ENCODE measurements around the gene DPP4.

DPP4 gene

DNA sequence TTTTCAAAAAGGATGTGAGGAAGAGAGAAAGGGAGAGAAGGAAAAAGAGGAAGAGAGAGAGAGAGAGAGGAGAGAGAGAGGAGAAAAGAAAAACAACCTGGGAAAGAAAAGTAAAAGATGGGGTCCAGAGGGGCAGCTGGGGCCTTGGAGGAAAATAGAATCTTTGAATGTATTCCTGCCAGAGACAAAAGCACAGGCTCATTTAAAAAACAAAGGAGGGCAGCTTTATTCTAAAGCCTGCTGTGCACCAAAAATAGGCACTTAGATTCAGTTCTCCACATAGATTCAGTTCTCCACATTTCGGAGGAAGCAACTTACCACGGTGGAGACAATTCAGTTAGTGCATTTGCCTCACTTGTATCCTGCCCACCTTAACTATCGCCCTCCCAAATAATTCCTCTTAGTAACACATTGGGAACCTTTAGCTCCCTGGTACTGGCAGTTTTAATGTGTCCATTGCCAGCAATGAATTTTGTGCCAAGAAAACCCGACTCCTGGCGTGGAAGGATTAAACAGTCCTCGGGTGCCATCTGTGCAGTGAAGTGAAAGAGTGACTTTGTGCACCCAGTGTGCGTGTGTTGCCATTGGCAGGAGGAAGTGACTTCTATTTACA is 71.3 kb downstream of the DPP4 start (continued):
- TF ChIP-seq, protein P1, sequence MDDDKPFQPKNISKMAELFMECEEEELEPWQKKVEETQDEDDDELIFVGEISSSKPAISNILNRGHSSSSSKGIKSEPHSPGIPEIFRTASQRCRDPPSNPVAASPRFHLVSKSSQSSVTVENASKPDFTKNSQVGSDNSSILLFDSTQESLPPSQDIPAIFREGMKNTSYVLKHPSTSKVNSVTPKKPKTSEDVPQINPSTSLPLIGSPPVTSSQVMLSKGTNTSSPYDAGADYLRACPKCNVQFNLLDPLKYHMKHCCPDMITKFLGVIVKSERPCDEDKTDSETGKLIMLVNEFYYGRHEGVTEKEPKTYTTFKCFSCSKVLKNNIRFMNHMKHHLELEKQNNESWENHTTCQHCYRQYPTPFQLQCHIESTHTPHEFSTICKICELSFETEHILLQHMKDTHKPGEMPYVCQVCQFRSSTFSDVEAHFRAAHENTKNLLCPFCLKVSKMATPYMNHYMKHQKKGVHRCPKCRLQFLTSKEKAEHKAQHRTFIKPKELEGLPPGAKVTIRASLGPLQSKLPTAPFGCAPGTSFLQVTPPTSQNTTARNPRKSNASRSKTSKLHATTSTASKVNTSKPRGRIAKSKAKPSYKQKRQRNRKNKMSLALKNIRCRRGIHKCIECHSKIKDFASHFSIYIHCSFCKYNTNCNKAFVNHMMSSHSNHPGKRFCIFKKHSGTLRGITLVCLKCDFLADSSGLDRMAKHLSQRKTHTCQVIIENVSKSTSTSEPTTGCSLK (tag by site-specific recombination; IDR thresholded peaks at IDR 0.05), result no peak
- TF ChIP-seq KLF1 (tag by site-specific recombination; IDR thresholded peaks at IDR 0.05) (no peak), ZNF558 (tag by site-specific recombination; IDR thresholded peaks at IDR 0.05) (no peak)

DNA sequence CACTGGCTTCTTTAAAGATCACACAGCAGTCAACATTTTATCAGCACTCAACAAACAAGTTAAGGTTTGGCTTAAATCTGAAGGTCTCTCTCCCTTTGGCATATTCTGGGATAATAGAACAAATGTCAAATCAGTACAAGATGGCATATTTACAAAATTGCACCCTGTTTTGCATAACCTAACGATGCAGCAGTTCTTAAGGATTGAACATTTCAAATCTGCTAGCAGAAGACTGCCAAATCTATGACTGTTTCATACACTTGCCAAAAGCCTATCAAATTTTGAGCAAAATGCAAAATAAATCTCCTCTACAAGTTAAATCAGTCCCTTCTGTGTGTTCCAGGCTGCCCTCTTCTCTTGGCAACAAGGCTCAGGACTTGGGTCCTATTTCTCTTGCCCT is 73.6 kb downstream of the DPP4 start:
- no peaks in the 10 kb centered on the region for H3K4me1 ChIP-seq (ENCODE audit: control insufficient read depth, insufficient read depth, low read length)
- no peaks in the 10 kb centered on the region for H3K9me3 ChIP-seq (ENCODE audit: control insufficient read depth, insufficient read depth, low read depth, low read length)
- no peak overlapping the region for H3K4me3 ChIP-seq (ENCODE audit: low read depth, low read length)
- TF ChIP-seq SALL2 (tag by site-specific recombination; IDR thresholded peaks at IDR 0.05; ENCODE audit: borderline replicate concordance) (no peak), ZNF670 (tag by site-specific recombination; IDR thresholded peaks at IDR 0.05; ENCODE audit: low read depth) (no peak), ZNF530 (tag by site-specific recombination; IDR thresholded peaks at IDR 0.05; ENCODE audit: low read depth) (no peak), ZNF677 (tag by site-specific recombination; IDR thresholded peaks at IDR 0.05) (no peak)
- TF ChIP-seq, protein P2, sequence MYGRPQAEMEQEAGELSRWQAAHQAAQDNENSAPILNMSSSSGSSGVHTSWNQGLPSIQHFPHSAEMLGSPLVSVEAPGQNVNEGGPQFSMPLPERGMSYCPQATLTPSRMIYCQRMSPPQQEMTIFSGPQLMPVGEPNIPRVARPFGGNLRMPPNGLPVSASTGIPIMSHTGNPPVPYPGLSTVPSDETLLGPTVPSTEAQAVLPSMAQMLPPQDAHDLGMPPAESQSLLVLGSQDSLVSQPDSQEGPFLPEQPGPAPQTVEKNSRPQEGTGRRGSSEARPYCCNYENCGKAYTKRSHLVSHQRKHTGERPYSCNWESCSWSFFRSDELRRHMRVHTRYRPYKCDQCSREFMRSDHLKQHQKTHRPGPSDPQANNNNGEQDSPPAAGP (tag by site-specific recombination; IDR thresholded peaks at IDR 0.05), result no peak
- TF ChIP-seq, protein P3, sequence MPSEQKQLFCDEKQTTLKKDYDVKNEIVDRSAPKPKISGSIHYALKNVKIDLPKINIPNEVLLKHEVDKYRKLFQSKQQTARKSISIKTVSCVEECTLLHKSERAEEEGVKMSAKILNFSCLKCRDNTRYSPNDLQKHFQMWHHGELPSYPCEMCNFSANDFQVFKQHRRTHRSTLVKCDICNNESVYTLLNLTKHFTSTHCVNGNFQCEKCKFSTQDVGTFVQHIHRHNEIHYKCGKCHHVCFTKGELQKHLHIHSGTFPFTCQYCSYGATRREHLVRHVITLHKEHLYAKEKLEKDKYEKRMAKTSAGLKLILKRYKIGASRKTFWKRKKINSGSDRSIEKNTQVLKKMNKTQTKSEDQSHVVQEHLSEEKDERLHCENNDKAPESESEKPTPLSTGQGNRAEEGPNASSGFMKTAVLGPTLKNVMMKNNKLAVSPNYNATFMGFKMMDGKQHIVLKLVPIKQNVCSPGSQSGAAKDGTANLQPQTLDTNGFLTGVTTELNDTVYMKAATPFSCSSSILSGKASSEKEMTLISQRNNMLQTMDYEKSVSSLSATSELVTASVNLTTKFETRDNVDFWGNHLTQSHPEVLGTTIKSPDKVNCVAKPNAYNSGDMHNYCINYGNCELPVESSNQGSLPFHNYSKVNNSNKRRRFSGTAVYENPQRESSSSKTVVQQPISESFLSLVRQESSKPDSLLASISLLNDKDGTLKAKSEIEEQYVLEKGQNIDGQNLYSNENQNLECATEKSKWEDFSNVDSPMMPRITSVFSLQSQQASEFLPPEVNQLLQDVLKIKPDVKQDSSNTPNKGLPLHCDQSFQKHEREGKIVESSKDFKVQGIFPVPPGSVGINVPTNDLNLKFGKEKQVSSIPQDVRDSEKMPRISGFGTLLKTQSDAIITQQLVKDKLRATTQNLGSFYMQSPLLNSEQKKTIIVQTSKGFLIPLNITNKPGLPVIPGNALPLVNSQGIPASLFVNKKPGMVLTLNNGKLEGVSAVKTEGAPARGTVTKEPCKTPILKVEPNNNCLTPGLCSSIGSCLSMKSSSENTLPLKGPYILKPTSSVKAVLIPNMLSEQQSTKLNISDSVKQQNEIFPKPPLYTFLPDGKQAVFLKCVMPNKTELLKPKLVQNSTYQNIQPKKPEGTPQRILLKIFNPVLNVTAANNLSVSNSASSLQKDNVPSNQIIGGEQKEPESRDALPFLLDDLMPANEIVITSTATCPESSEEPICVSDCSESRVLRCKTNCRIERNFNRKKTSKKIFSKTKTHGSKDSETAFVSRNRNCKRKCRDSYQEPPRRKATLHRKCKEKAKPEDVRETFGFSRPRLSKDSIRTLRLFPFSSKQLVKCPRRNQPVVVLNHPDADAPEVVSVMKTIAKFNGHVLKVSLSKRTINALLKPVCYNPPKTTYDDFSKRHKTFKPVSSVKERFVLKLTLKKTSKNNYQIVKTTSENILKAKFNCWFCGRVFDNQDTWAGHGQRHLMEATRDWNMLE (tag by site-specific recombination; conservative IDR thresholded peaks at IDR 0.05; ENCODE audit: low read depth), result no peak
- H3K36me3 ChIP-seq (ENCODE audit: control insufficient read depth in 2 of 2, insufficient read depth in 1 of 2, low read length in 2 of 2), result no peaks in the 10 kb centered on the region
- ChIA-PET CTCF (interaction anchor here (1.0 to 1.1 kb wide), 3 partner anchors 12 to 92 kb away, joined by 3 to 4 read pairs (median 3); no protein-coding TSS in a partner anchor), POLR2A (no interaction called here)
- H3K27ac ChIP-seq (ENCODE audit: extremely low read depth, low read depth, low read length), result no peak overlapping the region

DNA sequence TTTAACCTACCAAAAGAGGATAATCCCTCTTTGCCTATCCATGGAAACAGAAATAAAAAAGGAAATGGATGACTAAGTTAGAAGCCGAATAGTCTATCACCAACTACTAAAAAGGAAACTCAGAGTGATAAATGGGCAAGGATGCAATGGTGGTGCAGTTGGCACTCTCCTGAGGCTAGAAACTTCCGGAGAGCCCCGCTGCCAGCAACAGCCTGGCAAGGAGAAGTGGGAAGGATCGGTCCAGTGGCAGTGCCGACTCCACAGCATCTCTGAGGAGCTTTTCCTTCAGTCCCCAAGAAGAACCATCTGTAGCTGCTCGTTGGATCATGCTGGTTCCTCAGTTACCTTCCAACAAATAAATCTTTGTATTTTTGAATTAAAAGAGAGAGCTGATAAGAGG is 74.7 kb downstream of the DPP4 start:
- CTCF ChIA-PET, result interaction anchor here (0.6 to 1.1 kb wide), 4 partner anchors 11 to 726 kb away, joined by 3 to 4 read pairs (median 3); no protein-coding TSS in a partner anchor
- POLR2A ChIA-PET, result no interaction called here

More for the DNA sequence above, 74.7 kb downstream of the DPP4 start:
- no peak overlapping the region for H3K27ac ChIP-seq (ENCODE audit: extremely low read depth, low read depth, low read length)
- no peaks in the 10 kb centered on the region for H3K36me3 ChIP-seq (ENCODE audit: control insufficient read depth in 2 of 2, insufficient read depth in 1 of 2, low read length in 2 of 2)
- TF ChIP-seq SP3 (tag by site-specific recombination; IDR thresholded peaks at IDR 0.05) (no peak), ZNF473 (tag by site-specific recombination; IDR thresholded peaks at IDR 0.05) (no peak), HOXC10 (CRISPR knock-in tag; IDR thresholded peaks at IDR 0.05) (no peak), SCRT1 (tag by site-specific recombination; IDR thresholded peaks at IDR 0.05; ENCODE audit: borderline replicate concordance) (no peak), ZNF501 (tag by site-specific recombination; IDR thresholded peaks at IDR 0.05) (no peak), KLF8 (tag by site-specific recombination; IDR thresholded peaks at IDR 0.05) (no peak), ZNF549 (tag by site-specific recombination; IDR thresholded peaks at IDR 0.05) (no peak)
- H3K4me3 ChIP-seq (ENCODE audit: low read depth, low read length), result no peak overlapping the region
- no peaks in the 10 kb centered on the region for H3K9me3 ChIP-seq (ENCODE audit: control insufficient read depth, insufficient read depth, low read depth, low read length)
- H3K4me1 ChIP-seq (ENCODE audit: control insufficient read depth, insufficient read depth, low read length), result no peaks in the 10 kb centered on the region

All from HEK293 (cell line).